Glomerular visceral epithelial cell (primary cell): ENCODE measurements around the gene SF3A1.
"Not testable (repeated sequence)": the region's sequence is repeated elsewhere in the genome, so short reads cannot be mapped to it uniquely, and the experiment has no call there.

ENCODE experiments used
- DNase-seq: peaks from one replicate; pipeline ENCODE4 v3.0.0-alpha.2; 2016; ENCODE audit errors: extremely low spot score

SF3A1 gene, protein sequence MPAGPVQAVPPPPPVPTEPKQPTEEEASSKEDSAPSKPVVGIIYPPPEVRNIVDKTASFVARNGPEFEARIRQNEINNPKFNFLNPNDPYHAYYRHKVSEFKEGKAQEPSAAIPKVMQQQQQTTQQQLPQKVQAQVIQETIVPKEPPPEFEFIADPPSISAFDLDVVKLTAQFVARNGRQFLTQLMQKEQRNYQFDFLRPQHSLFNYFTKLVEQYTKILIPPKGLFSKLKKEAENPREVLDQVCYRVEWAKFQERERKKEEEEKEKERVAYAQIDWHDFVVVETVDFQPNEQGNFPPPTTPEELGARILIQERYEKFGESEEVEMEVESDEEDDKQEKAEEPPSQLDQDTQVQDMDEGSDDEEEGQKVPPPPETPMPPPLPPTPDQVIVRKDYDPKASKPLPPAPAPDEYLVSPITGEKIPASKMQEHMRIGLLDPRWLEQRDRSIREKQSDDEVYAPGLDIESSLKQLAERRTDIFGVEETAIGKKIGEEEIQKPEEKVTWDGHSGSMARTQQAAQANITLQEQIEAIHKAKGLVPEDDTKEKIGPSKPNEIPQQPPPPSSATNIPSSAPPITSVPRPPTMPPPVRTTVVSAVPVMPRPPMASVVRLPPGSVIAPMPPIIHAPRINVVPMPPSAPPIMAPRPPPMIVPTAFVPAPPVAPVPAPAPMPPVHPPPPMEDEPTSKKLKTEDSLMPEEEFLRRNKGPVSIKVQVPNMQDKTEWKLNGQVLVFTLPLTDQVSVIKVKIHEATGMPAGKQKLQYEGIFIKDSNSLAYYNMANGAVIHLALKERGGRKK

DNA sequence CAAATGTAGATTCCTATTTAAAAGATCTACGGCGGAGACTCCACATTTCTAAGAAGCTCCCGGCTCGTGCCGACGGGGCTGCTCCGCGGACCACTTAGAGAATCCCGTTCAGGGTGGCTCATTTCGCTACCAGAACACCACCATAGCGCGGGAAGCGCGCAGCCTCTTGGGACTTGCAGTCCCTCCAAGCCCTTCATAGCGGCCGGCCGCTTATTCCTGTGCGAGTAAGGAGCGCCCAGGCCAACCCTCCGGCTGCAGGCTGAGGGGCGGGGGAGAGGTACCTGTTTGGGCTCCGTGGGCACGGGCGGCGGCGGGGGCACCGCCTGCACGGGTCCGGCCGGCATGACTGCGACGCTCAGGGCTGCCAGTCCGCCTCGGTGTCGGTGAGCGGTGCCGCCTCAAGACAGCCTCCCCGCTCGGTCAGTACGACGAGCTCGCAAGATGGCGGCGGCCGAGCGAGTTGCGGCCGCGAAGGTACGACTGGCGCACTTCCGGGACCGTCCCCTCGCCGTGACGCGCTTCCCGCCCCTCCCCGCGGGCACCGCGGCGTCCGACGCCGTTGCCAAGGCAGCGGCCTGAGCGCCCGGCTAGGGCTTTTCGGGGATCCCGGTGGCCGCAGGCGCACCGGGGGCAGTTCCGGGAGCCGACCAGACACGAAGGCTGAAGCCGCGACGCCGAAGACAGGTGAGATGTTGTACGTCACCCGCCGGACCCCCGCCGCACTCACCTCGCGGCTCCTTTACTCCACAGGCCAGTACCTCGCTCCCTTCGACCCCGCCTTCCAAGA, at the start of gene SF3A1, which contains the start of gene CCDC157:
Gene SF3A1 (minus strand): TSS at position 446 of the 787 bp plus-strand sequence. CDS start 102 bp downstream, at position 344.
Gene CCDC157 (plus strand): TSS at position 559 of the 787 bp plus-strand sequence. CDS start 8,994 bp downstream, outside the sequence.
- peak; percentile 80 for DNase-seq

DNA sequence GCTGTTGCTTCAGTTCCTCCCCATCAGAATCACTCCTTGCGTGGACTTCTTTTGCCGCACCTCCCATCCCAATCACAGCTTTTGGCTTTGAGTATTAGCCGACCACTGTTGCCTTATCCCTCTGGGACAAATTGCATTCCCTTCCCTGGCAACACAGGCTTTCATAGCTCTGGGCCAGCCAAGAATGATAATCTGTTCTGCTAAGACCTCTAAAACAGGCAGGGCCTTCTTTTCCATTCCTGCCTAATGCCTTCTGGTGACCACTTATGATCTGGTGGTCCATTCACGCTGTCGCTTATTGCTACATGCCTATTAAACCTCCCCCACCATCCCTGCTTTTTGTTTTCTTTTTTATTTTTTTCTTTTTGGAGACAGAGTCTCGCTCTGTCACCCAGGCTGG, 49.7 kb upstream of the SF3A1 start:
- DNase-seq: no peak

DNA sequence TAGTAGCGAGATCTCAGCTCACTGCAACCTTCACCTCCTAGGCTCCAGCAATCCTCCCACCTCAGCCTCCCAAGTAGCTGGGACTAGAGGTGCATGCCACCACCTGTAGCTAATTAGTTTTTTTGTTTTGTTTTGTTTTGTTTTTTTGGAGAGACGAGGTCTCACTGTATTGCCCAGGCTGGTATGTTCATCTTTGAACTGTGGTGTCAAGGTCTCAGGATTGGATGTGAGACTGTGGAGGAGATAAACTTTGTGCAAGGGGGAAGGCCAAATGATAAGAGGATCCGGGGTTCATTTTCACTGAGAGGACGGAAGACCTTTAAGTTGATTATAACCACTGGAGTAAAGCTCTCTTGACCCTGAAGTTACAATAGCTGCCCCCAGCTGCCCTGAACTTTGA, 49.0 kb upstream of the SF3A1 start:
- no peak for DNase-seq

DNA sequence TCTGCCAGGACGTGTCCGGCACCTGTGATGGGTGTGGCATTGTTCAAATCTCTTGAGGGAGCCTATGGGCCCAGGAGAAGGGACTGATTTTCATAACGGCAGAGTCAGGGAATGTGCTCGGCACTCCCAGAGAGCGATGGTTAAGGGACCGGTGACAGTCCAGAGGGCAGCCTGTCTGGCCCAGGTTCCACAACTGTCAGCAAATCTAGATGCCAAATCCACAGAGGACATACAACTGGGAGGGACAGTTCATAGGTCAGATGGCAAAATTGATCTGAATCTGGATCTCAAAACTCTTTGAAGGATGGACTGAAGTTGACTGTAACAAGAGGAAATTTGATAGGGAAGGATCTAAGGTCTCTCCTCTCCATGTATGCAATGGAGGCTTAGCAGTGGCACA, 47.6 kb upstream of the SF3A1 start:
- DNase-seq: no peak

DNA sequence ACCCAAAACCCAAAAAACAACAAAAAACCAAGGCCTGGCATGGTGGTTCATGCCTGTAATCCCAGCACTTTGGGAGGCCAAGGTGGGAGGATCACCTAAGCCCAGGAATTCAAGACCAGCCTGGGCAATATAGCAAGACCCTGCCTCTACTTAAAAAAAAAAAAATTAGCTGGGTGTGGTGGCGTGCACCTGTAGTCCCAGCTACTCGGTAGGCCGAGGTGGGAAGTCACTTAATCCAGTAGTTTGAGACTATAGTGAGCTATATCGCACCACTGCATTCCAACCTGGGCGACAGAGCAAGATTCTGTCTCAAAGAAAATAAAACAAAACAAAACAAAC, 46.0 kb upstream of the SF3A1 start:
- not testable (repeated sequence) for DNase-seq

DNA sequence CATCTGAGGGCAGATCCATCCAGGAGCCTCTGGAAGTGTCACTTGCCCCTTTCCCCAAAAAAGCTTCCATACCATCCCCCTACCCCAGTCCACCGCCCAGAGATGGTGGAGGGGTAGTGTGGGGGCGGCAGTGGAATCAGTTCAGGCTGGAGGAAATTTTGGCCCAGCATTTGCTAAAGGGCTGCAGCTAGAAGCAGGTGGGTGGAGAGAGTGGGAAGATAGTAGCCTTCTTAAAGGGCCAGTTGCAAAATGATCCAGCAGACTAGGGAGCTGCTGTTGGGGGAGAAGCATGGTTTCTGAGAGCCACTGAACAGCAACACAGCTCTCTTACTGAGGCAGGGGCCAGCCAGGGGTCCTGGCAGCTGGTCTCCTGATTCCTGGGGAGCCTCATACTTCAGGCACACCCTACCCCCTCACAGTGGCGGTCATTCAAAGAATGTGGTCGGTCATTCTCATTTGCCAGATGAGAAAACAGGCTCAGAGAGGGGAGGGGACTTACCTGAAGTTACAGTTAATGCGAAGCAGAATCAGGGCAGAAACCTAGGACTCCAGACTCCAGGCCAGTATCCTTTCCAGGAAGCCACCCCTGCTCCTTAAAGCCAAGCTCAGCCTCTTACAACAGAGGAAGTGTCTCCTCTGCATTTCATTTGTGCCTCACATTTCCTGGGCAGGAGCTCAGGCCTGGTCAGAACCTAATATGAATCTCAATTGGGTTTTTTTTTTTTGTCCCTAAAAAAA, 45.5 kb upstream of the SF3A1 start:
- no peak for DNase-seq

DNA sequence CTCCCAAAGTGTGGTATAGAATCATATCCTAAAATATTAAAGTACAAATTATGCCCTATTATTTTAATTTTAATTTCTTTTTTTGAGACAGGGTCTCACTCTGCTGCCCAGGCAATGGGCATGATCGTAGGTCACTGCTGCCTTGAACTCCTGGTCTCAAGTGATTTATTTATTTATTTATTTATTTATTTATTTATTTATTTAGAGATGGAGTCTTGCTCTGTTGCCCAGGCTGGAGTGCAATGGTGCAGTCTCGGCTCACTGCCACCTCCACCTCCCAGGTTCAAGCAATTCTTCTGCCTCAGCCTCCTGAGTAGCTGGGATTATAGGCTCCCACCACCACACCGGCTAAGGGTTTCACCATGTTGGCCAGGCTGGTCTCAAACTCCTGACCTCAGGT, 44.3 kb upstream of the SF3A1 start:
- not testable (repeated sequence) for DNase-seq

DNA sequence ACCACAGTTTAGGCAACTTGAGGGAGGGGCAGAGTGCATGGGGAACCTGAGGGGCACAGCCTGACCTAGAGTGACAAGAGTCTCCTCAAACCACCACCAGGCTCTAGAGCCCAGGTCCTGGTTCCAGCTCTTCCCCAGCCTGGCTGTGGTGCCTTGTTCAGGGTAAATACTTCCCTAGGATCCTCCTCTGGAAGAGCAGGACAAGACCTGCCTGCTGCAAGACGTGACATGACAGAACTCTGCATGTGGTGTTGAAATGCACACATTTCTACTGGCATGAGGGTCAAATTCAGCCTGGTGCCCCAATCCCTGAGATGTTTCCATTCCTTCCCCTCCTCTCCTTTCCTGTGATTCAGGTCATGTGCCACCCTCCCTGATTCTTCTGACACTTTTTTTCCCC, 43.5 kb upstream of the SF3A1 start:
- DNase-seq: no peak

DNA sequence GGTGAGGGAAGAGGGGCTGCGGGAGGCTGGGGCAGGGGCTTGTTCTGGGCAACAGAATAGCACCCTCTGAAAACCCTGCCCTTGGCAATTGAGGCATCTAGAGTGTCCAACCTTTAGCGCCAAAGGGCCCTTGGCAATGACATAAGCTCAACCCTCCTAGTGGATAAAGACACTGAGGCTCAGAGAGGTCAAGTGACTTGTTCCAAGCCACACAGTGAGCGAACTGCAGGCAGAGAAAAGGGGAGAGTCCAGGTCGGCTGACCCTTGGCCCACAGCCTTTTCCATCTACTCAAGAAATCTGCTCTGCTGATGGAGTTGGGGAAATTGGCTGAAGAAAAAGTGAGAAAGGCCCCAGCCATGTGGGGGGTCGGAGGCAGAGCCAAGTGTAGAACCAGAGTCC, 43.0 kb upstream of the SF3A1 start:
- DNase-seq: no peak

DNA sequence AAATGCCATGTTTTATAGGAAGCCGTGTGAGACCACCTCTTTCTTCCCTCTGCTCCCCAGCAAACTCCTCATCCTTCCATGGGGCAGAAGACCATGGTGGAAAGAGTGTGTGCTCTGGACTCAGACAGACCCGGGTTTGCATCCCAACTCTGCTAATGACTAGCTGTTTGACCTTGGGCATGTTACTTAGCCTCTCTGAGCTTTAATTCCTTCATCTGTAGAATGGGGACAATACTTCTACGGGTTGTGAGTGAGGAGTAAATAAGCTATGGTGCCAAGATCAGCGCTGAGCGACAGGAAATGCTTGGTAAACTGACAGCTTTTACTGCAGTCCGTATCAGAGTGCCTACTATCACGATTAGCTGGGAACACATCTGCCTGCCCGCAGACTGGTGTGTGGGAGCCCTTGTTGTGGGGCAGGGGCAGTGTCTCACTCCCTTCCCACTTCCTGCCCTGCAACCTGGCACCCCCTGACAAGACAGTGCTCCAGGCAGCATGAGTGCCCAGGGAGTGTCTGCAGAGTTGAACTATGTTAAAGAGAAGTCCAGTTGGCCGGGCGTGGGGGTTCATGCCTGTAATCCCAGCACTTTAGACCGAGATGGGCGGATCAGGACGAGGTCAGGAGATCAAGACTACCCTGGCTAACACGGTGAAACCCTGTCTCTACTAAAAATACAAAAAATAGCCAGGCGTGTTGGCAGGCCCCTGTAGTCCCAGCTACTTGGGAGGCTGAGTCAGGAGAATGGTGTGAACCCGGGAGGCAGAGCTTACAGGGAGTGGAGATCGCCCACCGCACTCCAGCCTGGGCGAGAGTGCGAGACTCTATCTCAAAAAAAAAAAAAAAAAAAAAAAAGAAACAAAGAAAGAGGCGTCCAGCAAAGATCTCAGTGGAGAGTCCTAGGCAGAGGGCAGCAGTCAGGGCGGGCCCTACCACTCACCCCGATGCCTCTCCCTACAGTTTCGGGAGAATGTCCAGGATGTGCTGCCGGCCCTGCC, 42.3 kb upstream of the SF3A1 start:
- DNase-seq: no peak

DNA sequence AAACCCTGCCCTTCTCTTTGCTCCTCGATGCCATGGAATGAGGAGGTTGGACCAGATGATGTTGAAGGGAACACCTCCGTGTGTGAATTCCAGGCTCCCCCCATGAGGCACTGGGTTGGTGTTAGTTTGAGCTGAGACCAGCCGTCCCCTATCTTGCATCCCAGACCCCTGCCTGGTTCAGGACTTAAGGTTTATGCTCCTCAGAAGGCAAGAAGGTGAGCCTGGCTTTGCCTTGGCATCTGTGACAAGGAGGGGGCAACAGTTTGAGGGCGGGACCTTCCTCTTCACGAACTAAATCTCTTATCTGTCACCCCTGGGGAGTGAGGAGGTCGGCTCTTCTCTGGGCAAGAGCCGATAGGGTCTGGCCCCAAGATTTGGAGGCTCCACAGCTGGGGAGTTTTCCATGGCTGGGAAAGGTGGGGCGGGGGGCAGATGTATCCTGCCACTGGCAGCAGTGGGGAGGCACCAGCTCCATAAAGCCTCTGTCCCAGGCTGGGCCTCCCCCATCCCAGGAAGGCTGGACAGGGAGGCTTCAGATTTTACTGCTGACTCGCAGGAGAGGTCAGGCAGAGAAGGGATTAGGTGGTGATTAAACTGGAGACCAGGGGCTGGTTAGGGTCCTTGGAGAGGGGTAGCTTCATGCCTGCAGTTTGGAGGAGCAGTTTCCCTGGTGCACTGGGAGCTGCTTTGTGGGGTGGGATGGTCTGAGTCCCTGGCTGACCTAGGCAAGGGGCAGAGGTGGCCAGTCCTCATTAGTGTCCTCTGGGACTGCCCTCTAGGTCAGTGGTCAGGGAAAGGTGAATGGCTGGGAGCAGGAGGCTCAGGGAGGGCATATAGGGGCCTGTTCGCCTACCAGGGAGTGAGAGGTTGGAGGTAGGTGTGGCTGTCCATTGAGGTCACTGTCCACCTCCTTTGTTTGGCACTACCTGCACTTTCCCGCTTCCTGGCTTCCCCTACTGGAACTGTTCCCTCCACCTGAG, 41.3 kb upstream of the SF3A1 start:
- no peak for DNase-seq

DNA sequence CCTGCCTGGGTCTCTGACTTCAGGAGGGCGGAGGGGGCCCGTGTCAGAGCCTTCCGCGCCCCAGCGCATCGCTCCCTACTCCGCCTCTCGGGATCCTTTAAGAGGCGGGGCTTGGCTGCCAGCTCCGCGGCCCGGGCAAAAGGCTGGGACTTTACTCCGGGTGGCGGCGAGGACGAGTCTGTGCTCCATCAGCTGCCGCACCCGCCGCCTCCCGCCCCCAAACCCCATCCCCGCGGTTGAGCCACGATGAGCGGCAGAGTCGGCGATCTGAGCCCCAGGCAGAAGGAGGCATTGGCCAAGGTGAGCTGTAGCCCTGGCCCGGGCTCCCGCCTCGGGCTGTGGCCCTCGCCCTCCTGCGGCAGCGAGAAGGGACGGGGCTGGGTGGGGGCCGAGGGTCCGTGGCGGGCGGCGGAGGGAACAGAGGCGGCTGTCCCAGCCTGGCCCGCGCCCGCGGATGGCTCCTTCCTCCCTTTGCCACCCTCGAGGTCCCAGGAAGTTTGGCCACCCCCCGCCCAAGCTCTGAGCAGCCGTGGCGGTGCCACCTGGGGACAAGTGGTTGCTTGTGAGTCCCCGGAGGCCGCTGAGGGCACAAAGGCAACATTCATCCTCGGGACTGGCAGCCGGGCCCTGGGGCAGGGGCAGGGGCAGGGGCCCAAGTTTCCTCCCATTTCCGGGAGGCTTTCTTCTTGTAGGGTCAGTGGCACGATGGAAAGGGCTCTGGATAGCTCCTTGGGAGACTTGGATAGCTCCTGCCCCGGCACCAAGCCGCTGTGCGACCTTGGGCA, 40.4 kb upstream of the SF3A1 start, which contains the start of gene SEC14L2:
Gene SEC14L2 (plus strand): TSS at position 148 of the 785 bp plus-strand sequence. CDS start 99 bp downstream, at position 247.
- DNase-seq: peak; percentile 56

DNA sequence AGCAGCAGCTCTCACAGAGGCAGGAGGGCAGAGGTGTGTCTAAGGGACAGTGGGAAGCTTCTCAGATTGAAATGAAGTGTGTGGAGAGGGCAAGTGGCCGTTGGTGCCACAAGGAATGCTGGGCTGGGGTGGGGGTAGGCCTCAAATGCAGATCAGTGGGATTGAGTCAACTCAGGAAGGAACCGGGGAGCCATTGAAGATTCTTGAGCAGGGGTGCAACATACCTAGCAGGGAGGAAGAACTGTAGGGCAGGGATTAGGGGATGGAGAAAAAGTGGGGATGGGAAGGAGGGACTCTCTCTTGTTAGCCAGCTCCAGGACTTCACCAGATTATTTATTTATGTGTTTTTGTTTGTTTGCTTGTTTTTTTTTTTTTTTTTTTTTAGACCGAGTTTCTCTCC, 37.2 kb upstream of the SF3A1 start:
- no peak for DNase-seq

DNA sequence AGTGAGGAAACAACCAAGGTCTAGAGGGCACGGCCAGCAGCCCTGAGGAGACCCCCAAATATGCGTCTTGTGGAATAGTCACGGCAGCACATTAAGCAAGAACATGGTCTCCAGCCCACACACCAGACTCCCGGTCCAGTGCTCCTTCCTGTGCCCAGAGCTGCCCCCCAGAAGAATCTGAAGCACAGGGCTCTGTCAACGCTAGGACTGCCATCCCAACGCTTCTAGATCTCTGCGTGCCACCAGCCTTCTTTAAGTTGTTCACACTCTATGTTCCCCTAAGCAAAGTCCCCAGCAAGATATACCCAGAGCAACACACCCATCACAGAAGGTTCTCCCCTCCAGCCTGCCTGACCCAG, 36.6 kb upstream of the SF3A1 start:
- no peak for DNase-seq

DNA sequence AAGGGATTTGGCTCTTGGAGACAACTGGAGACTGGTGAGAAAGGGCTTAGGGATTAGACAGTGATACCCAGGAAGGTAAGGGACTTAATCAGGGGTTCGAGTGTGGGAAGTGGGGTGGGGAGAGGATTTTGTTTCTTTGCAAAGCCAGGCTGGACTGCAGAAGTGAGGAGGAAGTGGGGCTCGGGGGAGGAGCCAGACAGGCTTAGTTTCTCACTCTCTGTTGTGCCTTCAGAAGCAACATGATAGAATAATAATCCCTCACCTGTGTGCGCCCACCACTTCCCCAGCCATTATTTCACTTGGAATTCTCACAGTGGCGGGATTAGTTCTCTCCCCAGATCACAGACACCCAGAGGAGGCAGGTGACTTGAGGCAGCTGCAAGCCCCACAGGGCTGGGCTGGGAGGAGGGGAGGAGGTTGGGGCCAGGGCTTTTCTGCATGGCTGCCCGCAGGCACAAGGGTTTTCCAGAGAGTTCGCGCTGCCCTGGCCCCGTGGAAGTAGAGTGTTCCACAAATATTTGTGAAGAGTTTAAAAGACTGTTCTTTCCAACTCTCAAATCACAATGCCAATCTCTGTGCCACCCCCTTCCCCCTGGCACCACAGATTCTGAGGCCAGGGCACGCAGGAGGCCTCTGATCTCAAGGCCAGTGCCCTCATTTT, 36.1 kb upstream of the SF3A1 start:
- peak; percentile 33 for DNase-seq

DNA sequence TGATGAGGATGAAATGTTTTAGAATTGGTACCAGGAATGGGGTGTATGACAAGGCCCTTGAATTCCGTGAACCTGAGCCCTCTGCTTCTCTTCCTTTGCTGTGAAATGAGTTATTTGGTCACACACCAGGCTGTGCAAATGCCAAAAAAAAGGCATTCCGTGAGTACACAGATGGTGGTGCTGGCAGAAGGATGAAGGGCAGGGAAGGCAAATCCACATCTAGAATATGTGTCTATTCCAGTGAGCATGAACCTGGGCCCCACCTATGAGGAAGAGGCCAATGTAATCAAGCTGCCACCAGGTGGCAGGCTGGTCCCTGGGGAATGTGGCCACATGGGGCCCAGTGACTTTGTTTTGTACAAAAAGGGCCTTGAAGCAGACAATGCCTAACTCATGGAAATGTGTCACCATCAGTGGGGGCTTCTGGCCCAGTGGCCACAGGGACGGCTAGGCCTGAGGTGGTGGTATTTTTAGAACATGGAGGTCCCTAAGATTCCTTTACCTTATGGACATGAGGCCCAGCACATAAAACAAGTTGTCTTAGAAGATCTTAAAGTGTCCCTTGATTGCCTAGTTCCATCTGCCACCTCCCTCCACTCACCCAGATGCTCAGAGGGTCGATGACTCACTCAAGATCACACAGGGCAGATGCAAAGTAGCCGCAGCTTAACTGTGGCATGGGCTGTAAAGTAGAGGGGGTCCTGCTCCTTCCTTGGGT, 34.4 kb upstream of the SF3A1 start:
- DNase-seq: peak; percentile 61
